Lung (tissue), 12 donors: ENCODE results near the gene CCDC80. TPM values are rescaled to one million over a fixed set of nuclear protein-coding genes. Genes with fewer than 3 reads are reported as not detected.

Source experiments
- ATAC-seq: fragments of 200-7000 bp; cut with Tn5 transposase; one replicate; pipeline ENCODE4 v1.9.1; 2020; ENCODE audit warnings: moderate number of reproducible peaks; ENCODE audit not compliant: insufficient read depth, low FRiP score
- DNase-seq, 3 donors: peaks; one replicate each; pipeline ENCODE4 v3.0.0-alpha.2; 2013 to 2017
- H3K27ac ChIP-seq, 2 donors: one replicate each; pipeline ENCODE4 v1.5.1; 2013; ENCODE audit warnings: mild to moderate bottlenecking in 2 of 2, moderate library complexity in 2 of 2, control low read depth in 1 of 2, inconsistent platforms in 1 of 2, low read depth in 1 of 2, low read length in 1 of 2
- H3K27me3 ChIP-seq, 3 donors: one replicate each; pipeline ENCODE4 v1.5.1; 2013; ENCODE audit warnings: low read length in 2 of 3; ENCODE audit not compliant: control insufficient read depth in 3 of 3, insufficient read depth in 3 of 3
- H3K36me3 ChIP-seq, 4 donors: one replicate each; pipeline ENCODE4 v1.5.1; 2013; ENCODE audit warnings: low read length in 4 of 4, mild to moderate bottlenecking in 1 of 4, moderate library complexity in 1 of 4; ENCODE audit not compliant: control insufficient read depth in 4 of 4, insufficient read depth in 4 of 4
- H3K4me1 ChIP-seq, 5 donors: one replicate each; pipeline ENCODE4 v1.5.1; 2013; ENCODE audit warnings: low read length in 5 of 5, mild to moderate bottlenecking in 2 of 5, moderate library complexity in 1 of 5; ENCODE audit not compliant: control insufficient read depth in 5 of 5, insufficient read depth in 5 of 5
- H3K4me3 ChIP-seq: one replicate; pipeline ENCODE4 v1.5.1; 2013; ENCODE audit warnings: mild to moderate bottlenecking, control low read depth, moderate library complexity
- H3K9ac ChIP-seq, 2 donors: one replicate each; pipeline ENCODE4 v1.5.1; 2013; ENCODE audit warnings: low read length in 2 of 2, control low read depth in 1 of 2; ENCODE audit not compliant: insufficient read depth in 1 of 2
- H3K9me3 ChIP-seq, 4 donors: one replicate each; pipeline ENCODE4 v1.5.1; 2013; ENCODE audit warnings: low read length in 3 of 4, mild to moderate bottlenecking in 1 of 4, moderate library complexity in 1 of 4; ENCODE audit not compliant: control insufficient read depth in 4 of 4, insufficient read depth in 3 of 4
- WGBS, 2 donors: extraction: QIAGEN DNeasy Blood & Tissue Kit; methylation state at CpG; one replicate each; pipeline ENCODE4 v1.1.7; 2013; 5-methylcytosine and 5-hydroxymethylcytosine counted together
- polyA plus RNA-seq, 2 donors: library from polyadenylated mRNA; stranded (reverse); fragments of 200-250 nt; gene quantifications; one replicate each; pipeline ENCODE4 v1.2.1, GENCODE V29; 2013
- total RNA-seq, 2 donors: library from RNA; depleted of rRNA in 1 of 2; stranded (reverse); fragments of >200 nt in 1 of 2; gene quantifications; one replicate each; pipeline ENCODE4 v1.2.1, GENCODE V29; 2014 to 2021
- TF ChIP-seq, protein P1 (sequence below): IDR thresholded peaks from 2 replicates; pipeline ENCODE4 v1.5.1; 2012; ENCODE audit warnings: mild to moderate bottlenecking; ENCODE audit errors: control extremely low read depth, extremely low read depth
- donor health status: control.
- donor health status: control.
- donor health status: Bipolar disorder and iron deficiency.
- donor health status: healthy.
- donor health status: DM: yes; HTN: yes; CAD: no.

CCDC80 gene
- total and polyA plus RNA-seq, 4 donors, result 19.0 to 63.3 (median 29.3) TPM

DNA sequence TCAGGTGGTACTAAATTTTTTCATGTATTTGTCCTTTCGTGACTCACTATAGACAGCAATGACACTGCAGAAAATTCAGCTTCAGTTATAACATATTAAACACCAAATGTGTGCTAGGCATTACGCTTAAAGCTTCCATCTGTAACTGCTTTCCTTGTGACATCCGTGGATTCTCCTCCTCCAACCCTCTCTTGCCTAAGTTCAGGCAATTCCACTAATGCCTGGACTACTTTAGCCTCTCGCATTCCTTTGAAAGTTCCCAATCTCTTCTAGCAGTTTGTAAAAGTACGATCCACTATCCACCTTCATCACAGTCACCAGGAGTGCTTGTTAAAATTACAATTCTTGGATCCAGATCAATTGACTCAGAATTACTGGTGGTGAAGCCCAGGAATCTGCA is 17.7 kb downstream of the CCDC80 start:
- no peaks in the 10 kb centered on the region for H3K27me3 ChIP-seq
- no peak overlapping the region for H3K27ac ChIP-seq
- no peak overlapping the region for H3K4me3 ChIP-seq
- peaks cover 0 to 3% (median 0%) of the 10 kb centered on the region in 4 donors for H3K9me3 ChIP-seq
- ATAC-seq, result no peak
- no peak overlapping the region for H3K9ac ChIP-seq
- H3K4me1 ChIP-seq, result no peaks in the 10 kb centered on the region
- H3K36me3 ChIP-seq, result peaks cover 0 to 9% (median 1%) of the 10 kb centered on the region in 4 donors
- whole genome bisulfite sequencing, 2 donors, result 91 to 95% methylated on average over 5 of the region's 5 CpGs
- DNase-seq, result no peak
- TF ChIP-seq, protein P1, sequence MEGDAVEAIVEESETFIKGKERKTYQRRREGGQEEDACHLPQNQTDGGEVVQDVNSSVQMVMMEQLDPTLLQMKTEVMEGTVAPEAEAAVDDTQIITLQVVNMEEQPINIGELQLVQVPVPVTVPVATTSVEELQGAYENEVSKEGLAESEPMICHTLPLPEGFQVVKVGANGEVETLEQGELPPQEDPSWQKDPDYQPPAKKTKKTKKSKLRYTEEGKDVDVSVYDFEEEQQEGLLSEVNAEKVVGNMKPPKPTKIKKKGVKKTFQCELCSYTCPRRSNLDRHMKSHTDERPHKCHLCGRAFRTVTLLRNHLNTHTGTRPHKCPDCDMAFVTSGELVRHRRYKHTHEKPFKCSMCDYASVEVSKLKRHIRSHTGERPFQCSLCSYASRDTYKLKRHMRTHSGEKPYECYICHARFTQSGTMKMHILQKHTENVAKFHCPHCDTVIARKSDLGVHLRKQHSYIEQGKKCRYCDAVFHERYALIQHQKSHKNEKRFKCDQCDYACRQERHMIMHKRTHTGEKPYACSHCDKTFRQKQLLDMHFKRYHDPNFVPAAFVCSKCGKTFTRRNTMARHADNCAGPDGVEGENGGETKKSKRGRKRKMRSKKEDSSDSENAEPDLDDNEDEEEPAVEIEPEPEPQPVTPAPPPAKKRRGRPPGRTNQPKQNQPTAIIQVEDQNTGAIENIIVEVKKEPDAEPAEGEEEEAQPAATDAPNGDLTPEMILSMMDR, result no peak

DNA sequence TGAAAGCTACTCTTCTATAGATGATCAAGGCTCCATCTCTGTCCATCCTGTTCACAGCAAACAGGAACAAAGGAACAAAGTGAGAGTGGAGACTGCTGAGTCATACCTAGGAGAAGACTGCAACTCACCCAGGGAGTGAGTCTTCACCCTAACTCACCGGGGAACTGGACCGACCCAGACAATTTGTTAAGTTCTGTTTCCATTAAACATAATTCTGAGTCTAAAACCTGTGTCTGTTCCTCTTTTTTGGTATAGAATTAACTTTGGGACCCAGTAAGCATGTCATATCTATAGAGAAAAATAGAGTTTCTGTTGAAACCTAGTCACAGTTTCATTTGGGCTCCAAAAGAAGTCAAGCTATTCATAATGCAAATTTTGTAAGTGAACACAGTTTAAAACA is 21.6 kb downstream of the CCDC80 start:
- Histone ChIP-seq H3K9me3 (peaks cover 0 to 3% (median 0%) of the 10 kb centered on the region in 4 donors), H3K4me3 (no peak overlapping the region), H3K27me3 (no peaks in the 10 kb centered on the region), H3K36me3 (peaks cover 0 to 18% (median 9%) of the 10 kb centered on the region in 4 donors), H3K4me1 (no peaks in the 10 kb centered on the region), H3K9ac (no peak overlapping the region), H3K27ac (no peak overlapping the region)
- 59 to 79% methylated on average over 2 of the region's 2 CpGs for WGBS, 2 donors
- no peak for DNase-seq
- no peak for ATAC-seq
- TF ChIP-seq, protein P1, result no peak

DNA sequence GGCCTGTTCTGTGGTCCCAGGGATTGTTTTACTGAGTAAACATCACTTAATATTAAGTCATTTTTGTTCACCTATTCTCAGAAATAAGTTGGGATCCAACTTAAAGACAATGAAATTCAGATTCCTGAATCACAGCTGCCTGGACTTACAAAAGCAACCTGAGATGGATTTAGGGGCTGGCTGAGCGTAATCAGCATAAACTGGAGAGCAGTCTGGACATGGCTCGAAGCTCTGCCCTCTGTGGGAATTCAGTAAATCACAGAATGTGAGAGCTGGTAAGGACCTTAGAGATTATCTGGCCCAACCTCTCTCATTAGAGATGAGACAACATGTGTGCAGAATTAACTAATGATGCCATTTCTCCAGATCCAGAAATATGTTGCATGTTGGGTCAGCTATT is 23.7 kb downstream of the CCDC80 start:
- 96 to 97% methylated on average over 2 of the region's 2 CpGs for WGBS, 2 donors
- Histone ChIP-seq H3K4me1 (no peaks in the 10 kb centered on the region), H3K4me3 (no peak overlapping the region), H3K27ac (no peak overlapping the region), H3K36me3 (peaks cover 0 to 23% (median 10%) of the 10 kb centered on the region in 4 donors), H3K9me3 (peaks cover 0 to 3% (median 0%) of the 10 kb centered on the region in 4 donors), H3K9ac (no peak overlapping the region), H3K27me3 (no peaks in the 10 kb centered on the region)
- DNase-seq (no peak), ATAC-seq (no peak)
- TF ChIP-seq, protein P1, result no peak
